Measurements from ENCODE around the gene NDUFC2.
"Not testable (repeated sequence)": the region's sequence is repeated elsewhere in the genome, so short reads cannot be mapped to it uniquely, and the experiment has no call there.

The NDUFC2 gene

DNA sequence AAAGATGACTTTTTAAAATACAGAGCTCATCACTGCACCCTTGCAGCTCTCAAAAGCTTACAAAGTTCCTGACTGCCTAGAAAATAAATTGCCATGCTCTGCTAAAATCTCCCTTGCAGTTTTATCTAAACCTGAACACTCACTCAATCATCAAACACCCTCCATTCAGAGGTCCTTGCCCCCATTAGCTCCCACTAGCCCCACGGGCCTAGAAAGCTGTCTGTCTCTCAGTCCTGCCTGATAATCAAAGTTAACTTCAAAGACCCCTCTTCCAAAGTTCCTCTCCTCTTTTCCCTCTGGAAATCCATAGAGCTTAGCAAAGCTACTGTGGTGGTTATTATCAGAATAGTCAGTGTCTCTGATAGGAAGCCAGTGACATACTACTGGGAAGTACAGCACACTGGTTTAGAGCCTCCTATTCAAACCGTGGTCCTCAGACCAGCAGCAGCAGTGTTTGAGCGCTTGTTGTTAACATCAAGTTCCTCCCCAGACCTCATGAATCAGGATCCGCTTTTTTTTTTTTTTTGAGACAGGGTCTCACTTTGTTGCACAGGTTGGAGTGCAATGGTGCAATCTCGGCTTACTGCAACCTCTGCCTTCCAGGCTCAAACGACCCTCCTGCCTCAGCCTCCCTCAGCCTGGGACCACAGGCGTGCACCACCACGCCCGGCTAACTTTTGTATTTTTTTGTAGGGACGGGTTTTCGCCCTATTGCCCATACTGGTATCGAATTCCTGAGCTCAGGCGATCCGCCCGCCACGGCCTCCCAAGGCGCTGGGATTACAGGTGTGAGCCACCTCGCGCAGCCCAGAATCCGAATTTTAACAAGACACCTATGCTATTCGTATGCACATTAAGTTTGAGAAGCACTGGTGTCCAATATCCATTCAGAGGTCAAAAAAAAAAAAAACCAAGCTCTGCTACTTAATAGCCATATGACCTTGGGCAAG is 1.2 kb downstream of the NDUFC2 start:
- no peak for DNase-seq

GRCh38 chr11:78077592-78077991 is 2.1 kb downstream of the NDUFC2 start:
- not testable (repeated sequence) for DNase-seq

- no peak for DNase-seq
These were observed 2.8 kb downstream of the NDUFC2 start for GRCh38 chr11:78076733-78077403.

DNA sequence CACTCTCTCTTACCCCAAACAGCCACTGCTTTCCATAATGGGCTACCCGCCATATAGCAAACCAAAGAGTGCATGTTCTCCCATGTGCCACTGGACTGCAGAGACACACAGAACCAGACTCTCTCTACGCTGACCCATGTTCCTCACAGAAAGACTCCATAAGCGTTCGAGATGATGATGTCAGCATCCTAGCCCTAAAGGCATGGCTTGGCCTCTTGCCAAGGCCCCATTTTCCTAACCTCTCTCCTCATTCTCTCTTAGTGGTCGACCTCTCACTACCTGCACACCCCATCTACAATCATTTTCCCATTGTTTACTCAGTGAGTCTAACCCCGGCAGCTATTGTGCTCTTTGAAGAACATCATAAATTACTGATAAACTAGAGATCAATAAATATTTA is 4.9 kb downstream of the NDUFC2 start:
- no peak for DNase-seq

DNA sequence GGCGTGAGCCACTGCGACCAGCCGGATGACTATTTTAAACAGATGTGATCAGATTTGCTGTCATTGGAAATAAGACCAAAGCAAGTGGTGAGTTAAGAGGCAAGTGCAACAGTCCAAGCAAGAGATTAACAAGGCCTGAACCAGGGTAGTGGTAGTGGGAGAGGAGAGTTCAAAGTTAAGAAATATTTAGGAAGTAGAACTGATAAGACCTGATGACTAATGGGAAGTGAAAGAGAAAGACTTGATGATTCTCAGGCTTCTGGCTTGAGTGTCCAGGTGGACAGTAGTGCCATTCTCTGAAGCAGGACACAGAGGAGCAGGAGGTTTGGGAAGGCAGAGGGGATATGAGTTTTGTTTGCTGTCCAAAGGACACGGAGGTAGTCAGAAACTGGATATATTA is 7.2 kb downstream of the NDUFC2 start:
- DNase-seq, result no peak

- DNase-seq, result no peak
These were observed 7.9 kb downstream of the NDUFC2 start for GRCh38 chr11:78071717-78072116.

DNA sequence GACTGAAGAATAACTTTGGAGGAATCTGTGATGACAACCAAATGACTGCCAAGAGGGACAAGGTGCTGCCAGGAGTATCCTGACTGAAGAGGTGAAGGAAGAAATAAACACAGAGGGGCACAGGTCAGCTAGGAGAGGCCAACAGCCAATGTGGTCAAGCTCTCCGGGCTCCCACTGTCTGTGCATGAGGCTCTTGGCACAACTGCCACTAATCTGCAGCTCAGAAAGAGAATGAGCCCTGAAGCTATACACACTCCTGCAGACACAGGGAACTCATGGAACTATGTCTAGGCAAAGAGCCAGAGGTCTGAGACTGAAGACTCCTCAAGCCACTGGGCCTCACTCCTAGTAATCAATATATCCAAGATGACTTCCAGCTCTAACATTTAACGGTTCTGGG is 9.0 kb downstream of the NDUFC2 start:
- no peak for DNase-seq

- DNase-seq, result no peak
These were observed 10.2 kb downstream of the NDUFC2 start for GRCh38 chr11:78069465-78069864.

GRCh38 chr11:78067704-78068103 is 12.0 kb downstream of the NDUFC2 start:
- no peak for DNase-seq

- no peak for DNase-seq
These were observed 13.2 kb downstream of the NDUFC2 start for GRCh38 chr11:78066471-78066870.

DNA sequence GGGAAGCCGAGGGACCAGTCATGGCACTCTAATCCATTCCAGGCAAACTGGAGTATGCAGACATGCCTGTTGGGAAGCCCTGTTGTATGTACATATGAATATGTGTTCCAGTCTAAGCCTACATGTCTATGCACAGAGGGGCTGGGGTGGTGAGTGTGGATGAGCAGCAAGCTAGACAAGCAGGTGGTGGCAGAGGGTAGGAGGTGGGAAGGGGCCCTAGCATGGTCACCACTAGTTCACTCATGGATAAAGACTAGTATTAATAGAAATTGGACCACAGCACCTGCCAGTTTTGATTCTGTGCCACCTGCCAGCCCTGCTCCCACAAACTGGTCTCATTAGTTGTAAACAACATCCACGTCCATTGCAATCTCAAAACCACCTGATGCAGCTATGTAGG is 14.5 kb downstream of the NDUFC2 start:
- no peak for DNase-seq

GRCh38 chr11:78063440-78064181 is 16.1 kb downstream of the NDUFC2 start, which contains the start of gene THRSP:
Gene THRSP (plus strand): TSS chr11:78063861. CDS start chr11:78063882, 21 bp downstream.
- DNase-seq, result no peak

DNA sequence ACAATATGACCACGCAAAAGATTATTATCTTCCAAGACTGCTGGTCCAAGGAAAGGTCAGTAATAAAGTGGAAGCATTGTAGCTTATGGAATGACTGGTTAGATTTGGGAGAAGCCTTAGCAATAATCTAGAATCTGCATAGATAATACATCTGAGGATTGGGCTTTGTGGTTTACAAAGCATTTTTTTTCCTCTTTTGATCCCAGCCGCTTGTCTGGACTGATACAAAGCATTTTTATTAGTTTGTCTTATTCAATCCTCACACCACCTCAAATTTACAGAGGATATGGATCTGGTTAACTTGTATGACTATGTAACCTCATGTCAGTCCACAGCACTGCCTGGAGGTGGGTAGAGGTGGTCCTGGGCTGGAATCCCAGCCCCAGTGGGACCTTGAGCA is 17.0 kb downstream of the NDUFC2 start:
- no peak for DNase-seq

- DNase-seq, result no peak
These were observed 17.7 kb downstream of the NDUFC2 start for GRCh38 chr11:78061921-78062311.

DNA sequence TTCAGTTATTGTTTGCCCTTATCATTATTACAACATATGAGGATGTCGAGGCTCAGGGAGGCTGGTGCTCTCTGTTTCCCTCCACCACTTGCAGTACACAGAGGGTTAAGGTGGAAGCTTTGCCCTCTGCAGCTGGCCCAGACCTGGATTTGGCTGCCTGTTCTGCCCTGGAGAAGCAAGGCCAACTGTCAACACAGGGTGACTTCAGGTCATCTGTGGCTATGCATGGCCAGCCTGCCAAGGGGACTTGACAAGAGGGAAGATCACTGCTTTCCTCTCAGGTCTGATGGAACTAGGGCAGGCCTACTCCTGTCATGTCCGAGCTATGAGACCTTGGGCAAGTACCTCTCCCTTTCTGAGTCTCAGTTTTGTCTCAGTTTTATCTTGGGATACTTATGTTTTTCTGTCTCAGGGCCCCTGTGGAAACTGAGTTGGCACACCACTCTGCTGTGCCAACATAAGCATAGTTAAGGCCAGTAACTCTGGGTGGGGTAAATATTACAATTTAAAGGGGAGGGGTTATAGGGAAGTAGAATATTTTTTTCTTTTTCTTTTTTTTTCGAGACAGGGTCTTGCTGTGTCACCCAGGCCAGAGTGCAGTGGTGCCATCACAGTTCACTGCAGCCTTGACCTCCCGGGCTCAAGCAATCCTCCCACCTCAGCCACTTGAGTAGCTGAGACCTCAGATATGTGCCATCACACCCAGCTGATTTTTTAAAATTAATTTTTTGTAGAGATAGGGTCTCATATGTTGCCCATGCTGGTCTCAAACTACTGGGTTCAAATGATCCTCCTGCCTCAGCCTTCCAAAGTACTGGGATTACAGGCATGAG is 18.4 kb downstream of the NDUFC2 start:
- no peak for DNase-seq

GRCh38 chr11:78060533-78060932 is 19.1 kb downstream of the NDUFC2 start:
- DNase-seq, result no peak

DNA sequence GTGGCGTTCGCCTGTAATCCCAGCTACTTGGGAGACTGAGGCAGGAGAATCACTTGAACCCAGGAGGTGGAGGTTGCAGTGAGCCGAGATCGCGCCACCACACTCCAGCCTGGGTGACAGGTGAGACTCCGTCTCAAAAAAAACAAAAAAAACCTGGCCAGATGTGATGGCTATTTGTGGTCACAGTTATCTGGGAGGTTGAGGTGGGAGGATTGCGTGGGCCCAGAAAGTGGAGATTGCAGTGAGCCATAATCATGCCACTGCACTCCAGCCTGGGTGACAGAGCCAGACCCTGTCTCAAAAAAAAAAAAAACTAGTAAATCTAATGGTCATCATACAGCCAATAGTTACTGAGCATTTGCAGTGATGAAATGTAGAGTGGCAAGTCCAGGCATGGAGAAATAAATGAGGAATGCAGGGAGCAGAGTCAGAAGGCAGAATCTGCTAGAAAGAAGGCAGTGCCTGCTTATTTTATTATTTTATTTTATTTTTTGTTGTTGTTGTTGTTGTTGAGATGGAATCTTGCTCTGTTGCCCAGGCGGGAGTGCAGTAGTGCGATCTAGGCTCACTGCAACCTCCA is 19.8 kb downstream of the NDUFC2 start:
- not testable (repeated sequence) for DNase-seq

DNA sequence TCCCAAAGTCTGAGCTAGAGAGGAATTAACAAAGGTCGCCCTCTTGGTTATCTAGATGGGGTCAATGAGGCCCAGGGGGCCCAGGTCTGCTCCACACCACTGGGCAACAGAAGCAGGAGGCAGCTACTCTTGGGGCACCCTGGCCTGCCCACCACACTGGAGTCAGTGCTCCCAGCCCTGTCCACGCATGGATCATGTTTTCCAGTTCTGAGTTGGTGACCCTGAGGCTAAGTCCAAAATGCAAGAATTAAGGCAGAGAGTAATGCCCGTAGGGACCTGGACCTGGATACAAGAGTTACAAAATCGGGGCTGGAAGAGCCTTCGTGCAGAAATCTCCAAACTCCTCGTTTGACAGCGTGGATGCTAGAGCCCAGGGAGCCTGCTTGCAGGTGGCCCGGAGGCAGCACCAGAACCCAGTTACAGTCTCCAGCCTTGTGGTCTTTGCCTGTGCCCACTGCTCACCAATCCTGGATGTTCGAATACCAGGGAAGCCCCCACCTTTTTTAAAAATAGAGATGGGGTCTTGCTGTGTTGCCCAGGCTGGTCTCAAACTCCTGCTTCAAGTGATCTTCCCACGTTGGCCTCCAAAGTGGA is 22.1 kb downstream of the NDUFC2 start:
- no peak for DNase-seq

GRCh38 chr11:78056093-78056492 is 23.6 kb downstream of the NDUFC2 start:
- DNase-seq, result no peak

GRCh38 chr11:78054971-78055370 is 24.7 kb downstream of the NDUFC2 start:
- no peak for DNase-seq

DNA sequence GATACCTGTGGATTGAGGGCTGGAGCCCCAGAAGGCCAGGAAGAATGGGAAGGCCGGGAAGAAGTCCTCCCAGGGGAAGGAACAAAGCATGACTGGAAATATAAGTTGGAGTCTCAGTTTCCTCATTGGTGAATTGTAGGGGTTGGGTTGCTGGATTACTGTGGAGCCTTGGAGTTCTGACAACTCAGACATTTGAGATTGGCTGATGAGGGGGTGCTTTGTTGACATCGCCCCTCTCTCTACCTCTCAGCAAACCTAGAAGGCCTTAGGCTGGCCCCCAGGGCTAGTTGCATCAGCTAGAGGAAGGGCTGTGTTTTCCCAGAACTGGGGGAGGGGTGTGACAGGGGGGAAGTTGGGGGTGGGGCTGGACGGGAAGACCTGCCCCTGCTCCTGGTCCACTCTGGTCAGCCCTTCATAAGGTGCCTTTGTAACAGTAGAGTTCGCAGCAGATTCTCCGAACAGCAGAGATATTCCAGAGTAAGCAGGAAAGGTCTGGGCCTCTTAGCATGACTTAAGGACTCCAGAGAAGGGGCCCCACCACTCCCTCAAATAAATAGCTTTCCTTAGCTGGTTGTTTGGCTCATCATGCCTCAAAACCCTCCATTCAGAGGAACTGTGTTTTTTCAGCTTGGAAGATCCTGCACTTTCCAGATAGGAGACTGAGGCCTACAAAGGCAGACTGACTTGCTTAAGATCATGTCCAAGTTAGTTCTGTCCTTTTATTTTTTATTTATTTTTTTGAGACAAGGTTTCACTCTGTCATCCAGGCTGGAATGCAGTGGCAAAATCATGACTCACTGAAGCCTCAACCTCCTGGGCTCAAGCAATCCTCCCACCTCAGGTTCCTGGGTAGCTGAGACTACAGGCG is 28.5 kb downstream of the NDUFC2 start:
- no peak for DNase-seq
